HEK293T (cell line): Measurements from ENCODE around the gene HMGN5.

Experiments
- CTCF ChIA-PET: fragments of 350-600 bp; formaldehyde crosslinking; extraction: SDS; loops from one replicate; lab custom pipeline; 2021; ENCODE audit warnings: antibody characterized with exemption, inconsistent platforms; lab: Yijun Ruan, JAX
- POLR2A ChIA-PET: fragments of 350-600 bp; formaldehyde crosslinking; extraction: SDS; loops from one replicate; lab custom pipeline; 2020; ENCODE audit warnings: antibody characterized with exemption, inconsistent platforms; lab: Yijun Ruan, JAX
- DNase-seq: peaks from one replicate; pipeline ENCODE4 v3.0.0; 2012; ENCODE audit warnings: mixed read lengths; ENCODE audit errors: extremely low spot score
- ARNT ChIP-seq: fragments of 450-650 bp; IDR thresholded peaks from 2 replicates; pipeline ENCODE4 v1.6.1; 2017; ENCODE audit warnings: mild to moderate bottlenecking
- BHLHE40 ChIP-seq: fragments of 450-650 bp; IDR thresholded peaks from 2 replicates; pipeline ENCODE4 v1.6.1; 2016; ENCODE audit warnings: mild to moderate bottlenecking, moderate library complexity, borderline replicate concordance
- CTBP1 ChIP-seq: fragments of 450-650 bp; IDR thresholded peaks from 2 replicates; pipeline ENCODE4 v1.6.1; 2016; ENCODE audit warnings: borderline replicate concordance
- ELF4 ChIP-seq: fragments of 450-650 bp; IDR thresholded peaks from 2 replicates; pipeline ENCODE4 v1.6.1; 2017; ENCODE audit warnings: antibody characterized with exemption
- FOXA1 ChIP-seq: fragments of 450-650 bp; IDR thresholded peaks from 2 replicates; pipeline ENCODE4 v1.6.1; 2016; ENCODE audit warnings: mild to moderate bottlenecking
- FOXK2 ChIP-seq: fragments of 450-650 bp; IDR thresholded peaks from 2 replicates; pipeline ENCODE4 v1.6.1; 2016; ENCODE audit warnings: mild to moderate bottlenecking
- FOXM1 ChIP-seq: fragments of 450-650 bp; IDR thresholded peaks from 2 replicates; pipeline ENCODE4 v1.6.1; 2017; ENCODE audit warnings: mild to moderate bottlenecking, borderline replicate concordance
- HDGF ChIP-seq: fragments of 450-650 bp; IDR thresholded peaks from 2 replicates; pipeline ENCODE4 v1.6.1; 2017; ENCODE audit warnings: antibody characterized with exemption, borderline replicate concordance
- L3MBTL2 ChIP-seq: fragments of 450-650 bp; conservative IDR thresholded peaks from 2 replicates; pipeline ENCODE4 v1.6.1; 2016; ENCODE audit warnings: mild to moderate bottlenecking
- LEF1 ChIP-seq: fragments of 450-650 bp; IDR thresholded peaks from 2 replicates; pipeline ENCODE4 v1.6.1; 2017; ENCODE audit warnings: mild to moderate bottlenecking, borderline replicate concordance
- NFRKB ChIP-seq: fragments of 450-650 bp; IDR thresholded peaks from 2 replicates; pipeline ENCODE4 v1.6.1; 2016; ENCODE audit warnings: mild to moderate bottlenecking, moderate library complexity
- PKNOX1 ChIP-seq: fragments of 450-650 bp; IDR thresholded peaks from 2 replicates; pipeline ENCODE4 v1.6.1; 2016
- SP1 ChIP-seq: fragments of 450-650 bp; IDR thresholded peaks from 2 replicates; pipeline ENCODE4 v1.6.1; 2017
- SUZ12 ChIP-seq: fragments of 450-650 bp; IDR thresholded peaks from 2 replicates; pipeline ENCODE4 v1.6.1; 2016; ENCODE audit warnings: mild to moderate bottlenecking
- TARDBP ChIP-seq: fragments of 450-650 bp; IDR thresholded peaks from 2 replicates; pipeline ENCODE4 v1.6.1; 2016
- ZNF384 ChIP-seq: fragments of 450-650 bp; IDR thresholded peaks from 2 replicates; pipeline ENCODE4 v1.6.1; 2016

The HMGN5 gene

GRCh38 chrX:81232218-81232617 is 30.5 kb upstream of the HMGN5 start:
- no peak for TF ChIP-seq FOXM1
- no peak for TF ChIP-seq ZNF384
- no peak for TF ChIP-seq CTBP1
- no peak for TF ChIP-seq FOXK2
- no peak for TF ChIP-seq LEF1
- TF ChIP-seq TARDBP: no peak
- TF ChIP-seq ELF4: no peak
- TF ChIP-seq BHLHE40: no peak
- TF ChIP-seq SUZ12: no peak
- no peak for TF ChIP-seq NFRKB
- TF ChIP-seq L3MBTL2: no peak
- no peak for TF ChIP-seq ARNT
- no peak for TF ChIP-seq SP1
- no peak for TF ChIP-seq FOXA1
- no peak for TF ChIP-seq PKNOX1
- no peak for TF ChIP-seq HDGF
- POLR2A ChIA-PET: no interaction called here
- no peak for DNase-seq
- CTCF ChIA-PET: no interaction called here

- POLR2A ChIA-PET: no interaction called here
- TF ChIP-seq PKNOX1 (no peak), FOXA1 (no peak), LEF1 (no peak)
- CTCF ChIA-PET: no interaction called here
Measured at GRCh38 chrX:81231476-81231875, 29.8 kb upstream of the HMGN5 start.

GRCh38 chrX:81229901-81230300 is 28.2 kb upstream of the HMGN5 start:
- TF ChIP-seq CTBP1: no peak
- no peak for TF ChIP-seq FOXM1
- no peak for TF ChIP-seq ARNT
- no peak for TF ChIP-seq LEF1
- no peak for TF ChIP-seq PKNOX1
- TF ChIP-seq SUZ12: no peak
- CTCF ChIA-PET: no interaction called here
- no peak for DNase-seq
- POLR2A ChIA-PET: no interaction called here

More at GRCh38 chrX:81231476-81231875, 29.8 kb upstream of the HMGN5 start:
- DNase-seq: no peak

GRCh38 chrX:81229229-81229628 is 27.5 kb upstream of the HMGN5 start:
- ChIA-PET POLR2A (no interaction called here), CTCF (no interaction called here)
- DNase-seq: no peak
- TF ChIP-seq ELF4: no peak
- no peak for TF ChIP-seq TARDBP
- TF ChIP-seq FOXM1: no peak
- TF ChIP-seq FOXK2: no peak
- no peak for TF ChIP-seq L3MBTL2
- no peak for TF ChIP-seq ARNT
- TF ChIP-seq FOXA1: no peak
- no peak for TF ChIP-seq CTBP1
- no peak for TF ChIP-seq NFRKB
- TF ChIP-seq ZNF384: no peak
- no peak for TF ChIP-seq SP1
- no peak for TF ChIP-seq PKNOX1
- no peak for TF ChIP-seq LEF1
- TF ChIP-seq SUZ12: no peak
- TF ChIP-seq HDGF: no peak
- TF ChIP-seq BHLHE40: no peak

GRCh38 chrX:81215685-81216084 is 14.0 kb upstream of the HMGN5 start:
- CTCF ChIA-PET: no interaction called here

GRCh38 chrX:81208916-81209315 is 7.2 kb upstream of the HMGN5 start:
- CTCF ChIA-PET: no interaction called here
- POLR2A ChIA-PET: no interaction called here
- no peak for DNase-seq
- TF ChIP-seq CTBP1 (no peak), L3MBTL2 (no peak), SUZ12 (no peak), PKNOX1 (no peak), ZNF384 (no peak), SP1 (no peak), NFRKB (no peak), FOXA1 (no peak), FOXK2 (no peak), TARDBP (no peak), FOXM1 (no peak), ARNT (no peak), BHLHE40 (no peak), LEF1 (no peak)

More at GRCh38 chrX:81215685-81216084, 14.0 kb upstream of the HMGN5 start:
- POLR2A ChIA-PET: no interaction called here
- TF ChIP-seq NFRKB (no peak), SP1 (no peak), ELF4 (no peak), FOXK2 (no peak), TARDBP (no peak), ARNT (no peak), BHLHE40 (no peak), CTBP1 (no peak), L3MBTL2 (no peak), FOXM1 (no peak)
- DNase-seq: no peak
